Sigmoid colon (tissue), 4 donors: ENCODE measurements around the gene GSG1L.

Experiments
- EP300 ChIP-seq, 4 donors: sonication (generic); formaldehyde crosslinking; IDR thresholded peaks; one replicate each; pipeline ENCODE4 v1.6.1; 2017; ENCODE audit warnings: antibody characterized with exemption in 4 of 4
- POLR2A ChIP-seq, 2 donors: fragments of 450-650 bp; IDR thresholded peaks; one replicate each; pipeline ENCODE4 v1.6.1; 2016; ENCODE audit warnings: antibody characterized with exemption in 2 of 2, mild to moderate bottlenecking in 2 of 2, moderate library complexity in 2 of 2
- POLR2AphosphoS5 ChIP-seq, 4 donors: sonication (generic); formaldehyde crosslinking; IDR thresholded peaks; one replicate each; pipeline ENCODE4 v1.6.1; 2017; ENCODE audit warnings: antibody characterized with exemption in 4 of 4
- TF ChIP-seq, protein P1 (sequence below), 4 experiments: fragments of 450-650 bp in 3 of 4; fragments of 200-600 bp in 1 of 4; IDR thresholded peaks; one replicate each; pipeline ENCODE4 v1.5.1; 2016 to 2019; ENCODE audit warnings: antibody characterized with exemption in 4 of 4, mild to moderate bottlenecking in 3 of 4, moderate library complexity in 2 of 4

DNA sequence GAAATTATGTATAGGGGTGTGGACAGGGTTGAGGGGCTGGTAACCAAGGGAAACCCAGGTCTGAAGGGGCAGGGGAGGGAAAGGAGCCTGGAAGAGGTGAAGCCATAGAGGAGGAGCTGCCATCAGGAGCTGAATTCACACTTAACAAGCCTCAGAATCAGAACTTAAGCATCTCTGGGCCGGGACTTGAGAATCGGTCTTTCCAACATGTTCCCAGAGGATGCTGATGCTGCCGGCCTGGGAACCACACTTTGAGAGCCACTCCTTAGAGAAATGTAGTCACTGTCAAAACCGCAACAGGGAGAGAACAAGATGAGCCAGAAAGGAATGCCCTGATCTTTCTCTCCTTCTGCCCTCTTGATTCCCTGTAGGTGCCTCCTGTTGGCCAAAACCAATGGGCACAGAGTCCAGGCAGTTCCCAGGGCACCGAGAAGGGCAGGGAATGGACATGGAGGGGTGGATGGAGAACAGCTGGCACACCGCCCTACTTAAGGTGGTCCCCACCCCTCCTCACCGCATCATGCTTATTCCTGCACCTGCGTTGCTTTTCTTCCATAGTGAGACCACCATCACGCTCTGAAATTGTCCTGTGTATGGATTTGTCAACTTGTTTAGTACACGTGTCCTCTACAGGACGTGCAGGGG is 88.5 kb downstream of the GSG1L start:
- TF ChIP-seq, protein P1, sequence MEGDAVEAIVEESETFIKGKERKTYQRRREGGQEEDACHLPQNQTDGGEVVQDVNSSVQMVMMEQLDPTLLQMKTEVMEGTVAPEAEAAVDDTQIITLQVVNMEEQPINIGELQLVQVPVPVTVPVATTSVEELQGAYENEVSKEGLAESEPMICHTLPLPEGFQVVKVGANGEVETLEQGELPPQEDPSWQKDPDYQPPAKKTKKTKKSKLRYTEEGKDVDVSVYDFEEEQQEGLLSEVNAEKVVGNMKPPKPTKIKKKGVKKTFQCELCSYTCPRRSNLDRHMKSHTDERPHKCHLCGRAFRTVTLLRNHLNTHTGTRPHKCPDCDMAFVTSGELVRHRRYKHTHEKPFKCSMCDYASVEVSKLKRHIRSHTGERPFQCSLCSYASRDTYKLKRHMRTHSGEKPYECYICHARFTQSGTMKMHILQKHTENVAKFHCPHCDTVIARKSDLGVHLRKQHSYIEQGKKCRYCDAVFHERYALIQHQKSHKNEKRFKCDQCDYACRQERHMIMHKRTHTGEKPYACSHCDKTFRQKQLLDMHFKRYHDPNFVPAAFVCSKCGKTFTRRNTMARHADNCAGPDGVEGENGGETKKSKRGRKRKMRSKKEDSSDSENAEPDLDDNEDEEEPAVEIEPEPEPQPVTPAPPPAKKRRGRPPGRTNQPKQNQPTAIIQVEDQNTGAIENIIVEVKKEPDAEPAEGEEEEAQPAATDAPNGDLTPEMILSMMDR (IDR thresholded peaks at IDR 0.05), result no peak
- TF ChIP-seq POLR2AphosphoS5 (IDR thresholded peaks at IDR 0.05) (no peak), POLR2A (IDR thresholded peaks at IDR 0.05) (no peak), EP300 (IDR thresholded peaks at IDR 0.05) (no peak)
